D721Med (cell line): Measurements from ENCODE around the gene TLE5.

Source experiments
- DNase-seq: peaks from one replicate; pipeline ENCODE4 v3.0.0; 2011; ENCODE audit warnings: low spot score; ENCODE audit not compliant: insufficient read length
- FAIRE-seq: peaks from 2 replicates; lab custom pipeline; 2011; peaks lifted over from hg19 to GRCh38; lab: Jason Lieb, UNC
- CTCF ChIP-seq: IDR thresholded peaks from 2 replicates; pipeline ENCODE4 v1.5.1; 2012; ENCODE audit warnings: mild to moderate bottlenecking, control low read depth; ENCODE audit not compliant: insufficient read depth; ENCODE audit errors: missing control alignments

TLE5 gene

DNA sequence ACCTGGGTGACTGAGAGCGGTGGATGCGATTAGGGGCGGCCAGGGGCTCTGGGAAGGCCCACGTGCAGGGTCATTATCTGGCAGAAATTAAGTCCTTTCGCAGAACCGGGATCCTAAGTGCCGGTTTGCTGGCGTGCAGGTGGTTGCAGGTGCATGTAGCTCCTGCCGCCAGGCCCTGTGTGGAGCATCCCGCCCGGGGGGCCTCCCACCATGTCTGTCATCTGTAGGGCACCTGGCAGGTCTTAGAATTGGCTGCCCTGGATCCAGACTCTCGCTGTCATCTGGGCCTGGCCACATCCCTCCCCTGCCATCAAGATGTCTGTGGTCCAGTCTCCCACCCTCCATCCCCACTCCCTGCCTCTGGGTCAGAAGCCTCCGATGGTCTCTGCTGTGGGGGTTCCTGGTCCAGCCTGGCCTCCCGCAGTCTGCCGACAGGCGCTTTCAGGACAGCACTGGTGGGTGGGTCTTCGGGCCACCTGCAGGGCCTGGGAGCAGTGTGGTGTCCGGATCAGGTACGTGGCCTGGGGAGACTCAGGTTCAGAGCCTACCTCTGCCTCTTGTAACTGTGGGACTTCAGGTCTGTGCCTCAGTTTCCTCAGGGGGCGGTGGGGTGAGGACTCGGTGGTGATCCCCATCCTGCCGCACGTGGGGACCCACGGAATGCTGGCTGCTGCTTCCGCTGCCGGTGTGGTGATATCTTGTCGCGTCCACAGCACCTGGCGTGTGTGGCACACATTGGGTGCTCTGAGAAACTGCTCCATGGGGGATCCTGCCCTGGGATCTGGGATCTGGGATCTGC lies 37.3 kb upstream of the TLE5 start:
- peak; percentile 19 for DNase-seq
- no peak for TF ChIP-seq CTCF
- FAIRE-seq: no peak

DNA sequence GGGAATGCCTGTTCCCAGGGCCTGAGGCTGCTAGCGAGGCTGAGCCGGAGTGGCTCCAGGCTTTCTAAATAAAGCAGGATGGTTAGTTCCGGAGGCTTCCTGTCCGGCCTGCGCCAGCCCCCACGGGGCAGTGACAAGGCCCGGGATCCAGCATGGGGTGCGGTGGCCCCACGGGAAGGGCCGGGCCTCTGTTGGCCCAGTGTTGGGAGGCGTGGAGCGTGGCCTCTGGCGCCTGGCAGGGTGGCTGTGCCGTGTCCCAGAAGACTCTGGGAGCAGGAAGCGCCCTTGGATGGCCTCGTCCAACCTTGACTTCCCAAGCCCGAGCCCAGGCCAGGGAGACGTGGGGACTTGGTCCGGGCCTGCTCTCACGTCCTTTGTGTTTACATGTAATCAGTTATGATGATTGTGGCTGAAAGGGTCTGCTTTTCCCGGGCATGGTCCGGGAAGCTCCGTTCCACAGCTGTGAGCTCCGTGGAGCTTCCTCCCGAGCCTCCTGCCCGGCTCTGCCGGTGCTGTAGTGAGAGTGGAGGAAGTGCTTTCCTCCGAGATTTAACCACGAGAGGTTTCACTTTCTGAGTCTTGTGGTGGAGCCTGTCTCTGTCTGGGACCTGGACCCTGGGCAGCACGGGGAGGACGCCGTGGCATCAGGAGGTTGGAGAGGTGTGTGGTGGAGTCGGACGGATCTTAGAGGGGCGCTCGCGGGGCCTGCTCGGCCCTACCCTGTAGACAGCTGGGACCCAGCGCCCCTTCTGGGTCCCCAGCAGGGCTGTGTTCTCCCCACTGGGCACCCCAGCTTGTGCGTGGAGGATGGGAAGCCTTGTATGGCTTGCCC lies 36.4 kb upstream of the TLE5 start:
- FAIRE-seq (no peak), DNase-seq (peak; percentile 17)
- no peak for TF ChIP-seq CTCF

DNA sequence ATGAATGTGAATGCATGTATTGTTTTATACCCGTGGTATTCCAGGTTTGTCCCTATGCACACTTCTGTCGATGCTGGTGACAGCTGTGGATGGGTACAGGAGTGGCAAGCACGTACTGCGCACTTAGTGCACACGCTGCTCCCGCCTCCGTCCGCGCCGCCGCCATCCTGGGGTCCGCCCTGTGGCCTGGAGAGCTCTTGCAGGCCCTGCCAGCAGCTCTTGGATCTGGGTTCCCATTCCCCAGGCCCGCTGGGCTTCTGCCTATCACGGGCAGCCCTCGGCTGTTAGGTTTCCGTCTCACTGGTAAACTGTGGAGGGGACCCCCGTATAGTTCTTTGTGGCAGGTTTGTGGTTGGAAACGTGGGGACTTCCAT lies 35.8 kb upstream of the TLE5 start:
- FAIRE-seq: no peak
- peak; percentile 14 for DNase-seq
- TF ChIP-seq CTCF: no peak

GRCh38 chr19:3097442-3097871 lies 35.2 kb upstream of the TLE5 start:
- DNase-seq (peak; percentile 16), FAIRE-seq (no peak)
- TF ChIP-seq CTCF: no peak

- no peak for FAIRE-seq
- no peak for DNase-seq
- TF ChIP-seq CTCF: no peak
Observed at GRCh38 chr19:3096902-3097326, 34.6 kb upstream of the TLE5 start.

DNA sequence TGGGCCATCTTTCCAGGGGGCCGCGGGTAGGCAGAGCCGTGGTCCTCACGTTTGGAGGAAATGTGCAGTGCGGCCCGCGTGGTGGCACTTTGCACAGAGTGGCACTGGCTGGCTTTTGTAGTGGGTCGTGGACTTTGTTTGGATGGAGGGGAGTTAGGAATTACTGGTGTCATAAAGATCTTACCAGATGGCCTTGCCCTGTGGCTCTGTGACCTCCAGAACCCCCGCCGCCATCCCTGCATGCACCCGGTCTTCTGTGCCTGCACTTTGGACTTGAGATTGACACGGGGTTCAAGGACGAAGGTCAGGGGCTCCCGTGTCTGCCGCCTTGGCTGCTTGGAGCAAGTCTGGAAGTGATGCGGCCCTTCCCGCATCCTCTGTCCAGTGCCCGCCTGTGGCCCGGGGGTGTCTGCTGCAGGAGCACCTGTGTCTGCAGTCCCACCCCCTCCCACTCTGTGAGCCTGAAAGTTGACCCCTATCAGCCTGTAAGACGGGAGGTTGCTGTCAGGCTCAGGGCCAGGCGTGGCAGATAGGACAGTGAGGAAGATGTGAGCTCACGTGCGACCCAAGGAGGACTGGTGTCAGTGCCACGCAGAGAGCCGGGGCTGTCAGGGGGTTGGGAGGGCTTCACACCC lies 34.1 kb upstream of the TLE5 start:
- peak; percentile 18 for DNase-seq
- no peak for FAIRE-seq
- TF ChIP-seq CTCF: no peak
